K562 (cell line): Measurements from ENCODE around the gene SEMA6B. TPM values are rescaled to one million over a fixed set of nuclear protein-coding genes. Genes with fewer than 3 reads are reported as not detected.
A peak's percentile ranks its signal among the peaks of the same experiment; 100 is the strongest.

Experiments
- ATAC-seq: fragments of 200-7000 bp; cut with Tn5 transposase; 3 replicates; pipeline ENCODE4 v1.9.1; 2020; ENCODE audit warnings: moderate library complexity
- BruUV-seq: library from RNA; stranded (reverse); fragments of 400-500 nt; replicated peaks from 2 replicates; lab custom pipeline; 2021; lab: Mats Ljungman, UMichigan
- CTCF ChIA-PET: fragments of 300-600 bp; formaldehyde crosslinking; extraction: SDS; loops from one replicate; lab custom pipeline; 2021; ENCODE audit warnings: low intra/inter-chr PET ratio; lab: Yijun Ruan, JAX
- POLR2A ChIA-PET: fragments of 300-600, 350-650 bp; sonication (Branson Sonifier 250); formaldehyde crosslinking; extraction: SDS; loops from one replicate; lab custom pipeline; 2021; ENCODE audit warnings: antibody characterized with exemption, inconsistent platforms; lab: Yijun Ruan, JAX
- DNase-seq, 4 experiments: peaks; one replicate each; pipeline versions ENCODE4 v3.0.0 to v3.0.0-alpha.2; 2011 to 2018; ENCODE audit warnings: low spot score in 3 of 4, mixed read lengths in 3 of 4; ENCODE audit errors: extremely low read depth in 1 of 4
- FAIRE-seq: peaks from 2 replicates; lab custom pipeline; 2011; peaks lifted over from hg19 to GRCh38; lab: Jason Lieb, UNC
- H2AFZ ChIP-seq: 2 replicates; pipeline ENCODE4 v1.6.0; 2011; ENCODE audit warnings: low read depth, low read length, control low read depth, inconsistent platforms
- H3K27ac ChIP-seq: fragments of 200-600 bp; 3 replicates; pipeline ENCODE4 v1.8.0; 2011; ENCODE audit warnings: low read depth, mild to moderate bottlenecking, control low read depth, inconsistent platforms, low read length, moderate library complexity, mixed read lengths; ENCODE audit errors: extremely low read depth
- H3K27me3 ChIP-seq, 2 experiments: fragments of 300-600 bp in 1 of 2; 2 replicates in 1 of 2; 3 replicates in 1 of 2; pipeline versions ENCODE4 v1.6.0 to v1.8.0; 2011; ENCODE audit warnings: inconsistent platforms in 2 of 2, low read length in 2 of 2, mild to moderate bottlenecking in 1 of 2, mixed read lengths in 1 of 2, moderate library complexity in 1 of 2; ENCODE audit not compliant: control insufficient read depth in 2 of 2, insufficient read depth in 2 of 2
- H3K36me3 ChIP-seq: fragments of 300-600 bp; 3 replicates; pipeline ENCODE4 v1.8.0; 2011; ENCODE audit warnings: mild to moderate bottlenecking, low read length, inconsistent platforms; ENCODE audit not compliant: control insufficient read depth, insufficient read depth
- H3K4me1 ChIP-seq, 2 experiments: fragments of 200-600 bp in 1 of 2; replicated peaks in 1 of 2; 2 replicates in 1 of 2; 3 replicates in 1 of 2; pipeline versions ENCODE4 v1.5.1 to v1.8.0; 2011; ENCODE audit warnings: inconsistent platforms in 2 of 2, low read length in 2 of 2, mild to moderate bottlenecking in 1 of 2, mixed read lengths in 1 of 2, moderate library complexity in 1 of 2; ENCODE audit not compliant: control insufficient read depth in 2 of 2, insufficient read depth in 2 of 2
- H3K4me2 ChIP-seq: 2 replicates; pipeline ENCODE4 v1.6.1; 2011; ENCODE audit warnings: low read length, control low read depth, inconsistent platforms, mixed read lengths; ENCODE audit not compliant: insufficient read depth
- H3K4me3 ChIP-seq: fragments of 200-600 bp; sonication (generic), shearing (Covaris generic); 2 replicates; pipeline ENCODE4 v1.5.1; 2016; ENCODE audit warnings: control low read depth, inconsistent platforms
- H3K79me2 ChIP-seq: fragments of 200-600 bp; 3 replicates; pipeline ENCODE4 v1.8.0; 2011; ENCODE audit warnings: low read length, inconsistent platforms; ENCODE audit not compliant: control insufficient read depth, insufficient read depth
- H3K9ac ChIP-seq, 2 experiments: 2 replicates each; pipeline versions ENCODE4 v1.6.0 to v1.6.1; 2011; ENCODE audit warnings: low read depth in 2 of 2, low read length in 2 of 2, control low read depth in 1 of 2, inconsistent platforms in 1 of 2, mild to moderate bottlenecking in 1 of 2, mixed read lengths in 1 of 2; ENCODE audit not compliant: insufficient read depth in 1 of 2
- H3K9me1 ChIP-seq: one replicate; pipeline ENCODE4 v1.6.0; 2011; ENCODE audit warnings: inconsistent platforms, mild to moderate bottlenecking, low read length, moderate library complexity; ENCODE audit not compliant: control insufficient read depth, insufficient read depth
- H3K9me3 ChIP-seq: replicated peaks from 2 replicates; pipeline ENCODE4 v1.5.1; 2011; ENCODE audit warnings: low read depth, low read length, inconsistent platforms; ENCODE audit not compliant: control insufficient read depth, insufficient read depth
- H4K20me1 ChIP-seq: replicated peaks from 2 replicates; pipeline ENCODE4 v1.6.1; 2011; ENCODE audit warnings: low read length, inconsistent platforms, mixed read lengths; ENCODE audit not compliant: control insufficient read depth, insufficient read depth
- ADNP ChIP-seq: fragments of 200-800 bp; sonication (Bioruptor generic); IDR thresholded peaks from 2 replicates; pipeline ENCODE4 v1.6.1; 2016; ENCODE audit warnings: missing genetic modification characterization, missing compliant biosample characterization
- CBFA2T3 ChIP-seq: fragments of 450-650 bp; IDR thresholded peaks from 2 replicates; pipeline ENCODE4 v1.6.1; 2017
- FOS ChIP-seq: IDR thresholded peaks from 3 replicates; pipeline ENCODE4 v1.6.1; 2011; ENCODE audit not compliant: insufficient read length; ENCODE audit errors: extremely low read depth
- POLR2AphosphoS5 ChIP-seq: IDR thresholded peaks from 2 replicates; pipeline ENCODE4 v1.6.1; 2011; ENCODE audit warnings: mild to moderate bottlenecking, low read depth, low read length, moderate library complexity; ENCODE audit not compliant: control insufficient read depth, insufficient read depth
- POU5F1 ChIP-seq: fragments of 150-350 bp; IDR thresholded peaks from 2 replicates; pipeline ENCODE4 v1.6.1; 2014; ENCODE audit warnings: borderline replicate concordance, low read length, low read depth, mild to moderate bottlenecking; ENCODE audit not compliant: partially characterized antibody
- PPARD ChIP-seq: fragments of 250-450 bp; sonication (Bioruptor Pico); IDR thresholded peaks from 2 replicates; pipeline ENCODE4 v1.8.0; 2022; ENCODE audit warnings: inconsistent platforms, mild to moderate bottlenecking, moderate library complexity
- SMAD2 ChIP-seq: fragments of 150-350 bp; IDR thresholded peaks from 2 replicates; pipeline ENCODE4 v1.6.1; 2014; ENCODE audit warnings: low read depth, mild to moderate bottlenecking, low read length
- ZNF699 ChIP-seq: fragments of 250-450 bp; sonication (Bioruptor Pico); IDR thresholded peaks from 2 replicates; pipeline ENCODE4 v1.8.0; 2021; ENCODE audit warnings: mild to moderate bottlenecking, moderate library complexity; ENCODE audit not compliant: insufficient replicate concordance
- WGBS: fragments of 100-300 bp; shearing (Covaris generic); methylation state at CpG from one replicate; pipeline ENCODE4 v1.1.6; 2016; ENCODE audit warnings: low coverage, mixed read lengths; ENCODE audit not compliant: insufficient coverage; ENCODE audit errors: missing lambda C conversion rate; 5-methylcytosine and 5-hydroxymethylcytosine counted together
- in situ Hi-C: fragments of 300-500 bp; cut with MboI; formaldehyde crosslinking; loops from 4 replicates; pipeline ENCODE4 v1.15.0; 2018; ENCODE audit warnings: inconsistent platforms, mixed read lengths
- intact Hi-C: fragments of 100-400 bp; cut with micrococcal nuclease; formaldehyde crosslinking; loops from 2 replicates; pipeline ENCODE4 v1.14.2; 2022
- polyA plus RNA-seq, 8 experiments: library from polyadenylated mRNA; depleted of rRNA in 4 of 8; stranded (reverse) in 5 of 8; unstranded in 3 of 8; fragments of >200 nt; fragmentation: Nextera tagmentation in 2 of 8; fragmentation: Illumina TruSeq in 1 of 8; extraction: Ambion mirVana in 2 of 8; extraction: Trizol in 1 of 8; gene quantifications; 2 replicates each; pipeline versions ENCODE4 v1.2.1 to v1.2.3, GENCODE V29; 2011 to 2014; ENCODE audit warnings: inconsistent platforms in 1 of 8, missing spikeins in 1 of 8
- total RNA-seq, 7 experiments: library from RNA; depleted of rRNA in 6 of 7; stranded (reverse); fragments of >200 nt in 6 of 7; fragmentation: Illumina TruSeq in 2 of 7; extraction: Trizol in 2 of 7; gene quantifications; 2 replicates each; pipeline versions ENCODE4 v1.2.1 to v1.2.3, GENCODE V29; 2011 to 2021; ENCODE audit warnings: low replicate concordance in 1 of 7
- TF ChIP-seq, protein P1 (sequence below): IDR thresholded peaks from 2 replicates; pipeline ENCODE4 v1.6.1; 2014; ENCODE audit warnings: antibody characterized with exemption
- TF ChIP-seq, protein P2 (sequence below): fragments of 250-450 bp; sonication (Bioruptor Pico); IDR thresholded peaks from 2 replicates; pipeline ENCODE4 v1.4.0; 2020; ENCODE audit warnings: borderline replicate concordance
- TF ChIP-seq, protein P3 (sequence below): fragments of 450-650 bp; IDR thresholded peaks from 2 replicates; pipeline ENCODE4 v1.6.1; 2016; ENCODE audit warnings: antibody characterized with exemption
- TF ChIP-seq, protein P4 (sequence below): fragments of 250-450 bp; sonication (Bioruptor Pico); IDR thresholded peaks from 2 replicates; pipeline ENCODE4 v1.8.0; 2022; ENCODE audit warnings: inconsistent platforms, mild to moderate bottlenecking, moderate library complexity, borderline replicate concordance

Gene SEMA6B
- total and polyA plus RNA-seq, 9 of the 15 experiments (the other 6 are each of a cell fraction or from before 2014, with no cell fraction given) = 0.65 to 4.6 (median 2.5) TPM; not detected in 2

DNA sequence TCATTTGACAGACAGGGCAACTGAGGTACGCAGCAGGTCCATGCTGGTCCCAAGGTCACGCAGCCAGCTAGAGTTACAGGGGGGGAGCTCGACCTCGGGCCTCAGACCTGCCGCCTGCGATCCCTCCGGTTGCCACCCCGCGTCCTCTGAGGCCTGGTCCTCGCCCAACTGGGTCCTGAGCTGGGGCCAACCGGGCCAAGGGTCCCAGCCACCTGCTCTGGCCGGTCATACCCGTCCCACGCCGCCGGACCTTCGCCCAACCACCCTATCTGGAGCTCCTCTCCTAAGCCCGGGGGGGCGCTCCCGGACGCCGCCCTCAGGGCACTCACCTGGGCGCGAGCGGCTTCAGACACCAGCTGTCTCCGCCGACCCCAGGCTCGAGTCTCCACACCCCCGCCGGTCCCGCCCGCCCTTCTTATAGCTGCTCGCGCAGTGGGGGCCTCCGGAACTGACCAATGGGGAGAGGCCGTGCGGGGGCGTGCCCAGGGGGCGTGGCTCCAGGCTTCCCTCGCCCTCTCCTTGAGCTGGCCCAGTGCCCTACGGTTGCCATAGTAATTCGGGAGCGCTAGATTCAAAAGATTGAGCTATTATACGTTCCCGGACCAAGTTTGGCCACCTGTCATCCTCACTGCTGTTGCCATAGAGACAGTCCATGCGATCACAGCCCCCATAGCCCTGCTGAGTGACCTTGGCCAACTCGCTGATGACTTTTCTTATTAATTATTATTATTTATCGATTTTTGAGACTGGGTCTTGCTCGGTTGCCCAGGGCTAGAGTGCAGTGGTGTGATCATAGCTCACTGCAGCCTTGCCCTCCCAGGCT lies 24.4 kb downstream of the SEMA6B start, which contains the start of gene PLIN5:
Gene PLIN5, minus strand, starts transcription at position 389 of the 823 bp plus-strand sequence. CDS start 1,150 bp downstream, outside the sequence.
- Histone ChIP-seq H3K4me1 (peaks cover 11 to 45% of the 10 kb centered on the region in 2 experiments; a peak in 4 of 5 replicates), H4K20me1 (no peaks in the 10 kb centered on the region), H3K9ac (peak within 1 kb of the TSS in 1 of 2 experiments; percentile 91; a peak in 3 of 4 replicates), H2AFZ (peak within 1 kb of the TSS; percentile 78), H3K36me3 (peaks cover 9% of the 10 kb centered on the region; the same call in 1 of the 3 replicates), H3K27ac (no peak within 1 kb of the TSS), H3K4me2 (peak within 1 kb of the TSS; percentile 68), H3K9me3 (no peaks in the 10 kb centered on the region), H3K4me3 (peak within 1 kb of the TSS; percentile 34), H3K27me3 (peaks cover 0 to 6% of the 10 kb centered on the region in 2 experiments; a peak in 3 of 5 replicates), H3K79me2 (peaks cover 20% of the 10 kb centered on the region; the same call in 2 of the 3 replicates), H3K9me1 (no peaks in the 10 kb centered on the region)
- POLR2A ChIA-PET = interaction anchor here (0.5 to 1.6 kb wide), 6 partner anchors 8 to 145 kb away, joined by 3 to 8 read pairs (median 4); partner anchors contain the start of gene HDGFL2
- FAIRE-seq = peak; percentile 95
- 1% methylated on average over 29 of the region's 49 CpGs for WGBS
- in situ Hi-C loops (no loop called here), intact Hi-C loops (no loop called here)
- no TSS peak for BruUV-seq
- DNase-seq = peak; percentile 95 to 100 (median 99)
- CTCF ChIA-PET = no interaction called here
- peak; percentile 90 for ATAC-seq
- TF ChIP-seq ZNF699 (CRISPR knock-in tag) = no peak
- TF ChIP-seq ADNP (tag) = no peak
- peak; percentile 11 for TF ChIP-seq FOS
- TF ChIP-seq, protein P1, sequence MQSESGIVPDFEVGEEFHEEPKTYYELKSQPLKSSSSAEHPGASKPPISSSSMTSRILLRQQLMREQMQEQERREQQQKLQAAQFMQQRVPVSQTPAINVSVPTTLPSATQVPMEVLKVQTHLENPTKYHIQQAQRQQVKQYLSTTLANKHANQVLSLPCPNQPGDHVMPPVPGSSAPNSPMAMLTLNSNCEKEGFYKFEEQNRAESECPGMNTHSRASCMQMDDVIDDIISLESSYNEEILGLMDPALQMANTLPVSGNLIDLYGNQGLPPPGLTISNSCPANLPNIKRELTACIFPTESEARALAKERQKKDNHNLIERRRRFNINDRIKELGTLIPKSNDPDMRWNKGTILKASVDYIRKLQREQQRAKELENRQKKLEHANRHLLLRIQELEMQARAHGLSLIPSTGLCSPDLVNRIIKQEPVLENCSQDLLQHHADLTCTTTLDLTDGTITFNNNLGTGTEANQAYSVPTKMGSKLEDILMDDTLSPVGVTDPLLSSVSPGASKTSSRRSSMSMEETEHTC = no peak
- TF ChIP-seq POU5F1 = no peak
- TF ChIP-seq, protein P2, sequence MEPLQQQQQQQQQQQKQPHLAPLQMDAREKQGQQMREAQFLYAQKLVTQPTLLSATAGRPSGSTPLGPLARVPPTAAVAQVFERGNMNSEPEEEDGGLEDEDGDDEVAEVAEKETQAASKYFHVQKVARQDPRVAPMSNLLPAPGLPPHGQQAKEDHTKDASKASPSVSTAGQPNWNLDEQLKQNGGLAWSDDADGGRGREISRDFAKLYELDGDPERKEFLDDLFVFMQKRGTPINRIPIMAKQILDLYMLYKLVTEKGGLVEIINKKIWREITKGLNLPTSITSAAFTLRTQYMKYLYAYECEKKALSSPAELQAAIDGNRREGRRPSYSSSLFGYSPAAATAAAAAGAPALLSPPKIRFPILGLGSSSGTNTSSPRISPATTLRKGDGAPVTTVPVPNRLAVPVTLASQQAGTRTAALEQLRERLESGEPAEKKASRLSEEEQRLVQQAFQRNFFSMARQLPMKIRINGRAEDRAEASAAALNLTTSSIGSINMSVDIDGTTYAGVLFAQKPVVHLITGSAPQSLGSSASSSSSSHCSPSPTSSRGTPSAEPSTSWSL = no peak
- TF ChIP-seq POLR2AphosphoS5 = peak; percentile 33; the same call in 1 of the 2 replicates
- TF ChIP-seq, protein P3, sequence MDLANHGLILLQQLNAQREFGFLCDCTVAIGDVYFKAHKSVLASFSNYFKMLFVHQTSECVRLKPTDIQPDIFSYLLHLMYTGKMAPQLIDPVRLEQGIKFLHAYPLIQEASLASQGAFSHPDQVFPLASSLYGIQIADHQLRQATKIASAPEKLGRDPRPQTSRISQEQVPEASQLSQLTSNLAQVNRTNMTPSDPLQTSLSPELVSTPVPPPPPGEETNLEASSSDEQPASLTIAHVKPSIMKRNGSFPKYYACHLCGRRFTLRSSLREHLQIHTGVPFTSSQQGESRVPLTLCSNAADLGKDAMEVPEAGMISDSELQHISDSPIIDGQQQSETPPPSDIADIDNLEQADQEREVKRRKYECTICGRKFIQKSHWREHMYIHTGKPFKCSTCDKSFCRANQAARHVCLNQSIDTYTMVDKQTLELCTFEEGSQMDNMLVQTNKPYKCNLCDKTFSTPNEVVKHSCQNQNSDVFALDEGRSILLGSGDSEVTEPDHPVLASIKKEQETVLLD = no peak
- no peak for TF ChIP-seq SMAD2
- TF ChIP-seq, protein P4, sequence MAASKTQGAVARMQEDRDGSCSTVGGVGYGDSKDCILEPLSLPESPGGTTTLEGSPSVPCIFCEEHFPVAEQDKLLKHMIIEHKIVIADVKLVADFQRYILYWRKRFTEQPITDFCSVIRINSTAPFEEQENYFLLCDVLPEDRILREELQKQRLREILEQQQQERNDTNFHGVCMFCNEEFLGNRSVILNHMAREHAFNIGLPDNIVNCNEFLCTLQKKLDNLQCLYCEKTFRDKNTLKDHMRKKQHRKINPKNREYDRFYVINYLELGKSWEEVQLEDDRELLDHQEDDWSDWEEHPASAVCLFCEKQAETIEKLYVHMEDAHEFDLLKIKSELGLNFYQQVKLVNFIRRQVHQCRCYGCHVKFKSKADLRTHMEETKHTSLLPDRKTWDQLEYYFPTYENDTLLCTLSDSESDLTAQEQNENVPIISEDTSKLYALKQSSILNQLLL (CRISPR knock-in tag) = no peak
- no peak for TF ChIP-seq PPARD
- no peak for TF ChIP-seq CBFA2T3
